ENCODE results near the gene IL1B. TPM values are rescaled to one million over a fixed set of nuclear protein-coding genes. Genes with fewer than 3 reads are reported as not detected.
"Not testable (repeated sequence)": the region's sequence is repeated elsewhere in the genome, so short reads cannot be mapped to it uniquely, and the experiment has no call there.

The IL1B gene
- total RNA-seq, 2 experiments from 2014 or later, result not detected

GRCh38 chr2:112876257-112876970, 39.8 kb upstream of the IL1B start:
- no peak for ATAC-seq
- Mint-ChIP-seq H3K36me3 (ENCODE audit: low read depth) (no peaks in the 10 kb centered on the region), H3K27me3 (ENCODE audit: low read depth) (peaks cover 26% of the 10 kb centered on the region), H3K4me1 (ENCODE audit: low read depth) (peaks cover 19% of the 10 kb centered on the region), H3K4me3 (no peak overlapping the region), H3K27ac (no peak overlapping the region), H3K9me3 (ENCODE audit: insufficient read depth) (no peaks in the 10 kb centered on the region)
- ChIA-PET POLR2A (no interaction called here), CTCF (no interaction called here)
- DNase-seq, result no peak

GRCh38 chr2:112870841-112871835, 34.6 kb upstream of the IL1B start:
- Mint-ChIP-seq H3K4me3 (no peak overlapping the region), H3K9me3 (ENCODE audit: insufficient read depth) (peaks cover 8% of the 10 kb centered on the region), H3K27me3 (ENCODE audit: low read depth) (peaks cover 51% of the 10 kb centered on the region), H3K27ac (no peak overlapping the region), H3K36me3 (ENCODE audit: low read depth) (peaks cover 3% of the 10 kb centered on the region), H3K4me1 (ENCODE audit: low read depth) (peaks cover 2% of the 10 kb centered on the region)
- POLR2A ChIA-PET, result no interaction called here
- DNase-seq (no peak), ATAC-seq (no peak)
- CTCF ChIA-PET, result interaction anchor here (1.8 kb wide), 1 partner anchor 14 kb away, joined by 5 read pairs; no protein-coding TSS in a partner anchor

- DNase-seq, result no peak
- Mint-ChIP-seq H3K36me3 (ENCODE audit: low read depth) (peaks cover 3% of the 10 kb centered on the region), H3K4me3 (no peak overlapping the region), H3K27ac (no peak overlapping the region), H3K27me3 (ENCODE audit: low read depth) (peaks cover 52% of the 10 kb centered on the region), H3K4me1 (ENCODE audit: low read depth) (peaks cover 2% of the 10 kb centered on the region), H3K9me3 (ENCODE audit: insufficient read depth) (peaks cover 10% of the 10 kb centered on the region)
- no peak for ATAC-seq
- ChIA-PET CTCF (no interaction called here), POLR2A (no interaction called here)
These were observed 32.8 kb upstream of the IL1B start for GRCh38 chr2:112869258-112869842.

GRCh38 chr2:112867701-112868631, 31.4 kb upstream of the IL1B start:
- peaks cover 49% of the 10 kb centered on the region for H3K27me3 Mint-ChIP-seq (ENCODE audit: low read depth)
- no peak overlapping the region for H3K4me3 Mint-ChIP-seq
- H3K27ac Mint-ChIP-seq, result no peak overlapping the region
- DNase-seq (no peak), ATAC-seq (no peak)
- peaks cover 2% of the 10 kb centered on the region for H3K4me1 Mint-ChIP-seq (ENCODE audit: low read depth)
- ChIA-PET CTCF (interaction anchor here (2.1 kb wide), 1 partner anchor 17 kb away, joined by 7 read pairs; no protein-coding TSS in a partner anchor), POLR2A (no interaction called here)
- H3K36me3 Mint-ChIP-seq (ENCODE audit: low read depth), result peaks cover 3% of the 10 kb centered on the region
- H3K9me3 Mint-ChIP-seq (ENCODE audit: insufficient read depth), result peaks cover 10% of the 10 kb centered on the region

GRCh38 chr2:112866128-112866835, 29.7 kb upstream of the IL1B start:
- Mint-ChIP-seq H3K27ac (no peak overlapping the region), H3K4me1 (ENCODE audit: low read depth) (peaks cover 2% of the 10 kb centered on the region)

GRCh38 chr2:112864072-112864471, 27.5 kb upstream of the IL1B start:
- Mint-ChIP-seq H3K4me3 (no peak overlapping the region), H3K27ac (no peak overlapping the region), H3K36me3 (ENCODE audit: low read depth) (peaks cover under 1% of the 10 kb centered on the region), H3K27me3 (ENCODE audit: low read depth) (peaks cover 24% of the 10 kb centered on the region), H3K4me1 (ENCODE audit: low read depth) (peaks cover 2% of the 10 kb centered on the region), H3K9me3 (ENCODE audit: insufficient read depth) (peaks cover 30% of the 10 kb centered on the region)
- ATAC-seq (no peak), DNase-seq (no peak)
- CTCF ChIA-PET, result no interaction called here
- POLR2A ChIA-PET, result no interaction called here

More at GRCh38 chr2:112866128-112866835, 29.7 kb upstream of the IL1B start:
- ChIA-PET POLR2A (no interaction called here), CTCF (no interaction called here)
- DNase-seq (no peak), ATAC-seq (no peak)
- Mint-ChIP-seq H3K27me3 (ENCODE audit: low read depth) (peaks cover 36% of the 10 kb centered on the region), H3K36me3 (ENCODE audit: low read depth) (peaks cover 3% of the 10 kb centered on the region), H3K9me3 (ENCODE audit: insufficient read depth) (peaks cover 20% of the 10 kb centered on the region), H3K4me3 (no peak overlapping the region)

- H3K36me3 Mint-ChIP-seq (ENCODE audit: low read depth); H3K27ac Mint-ChIP-seq; H3K4me3 Mint-ChIP-seq; DNase-seq; ATAC-seq; POLR2A ChIA-PET; H3K27me3 Mint-ChIP-seq (ENCODE audit: low read depth); H3K4me1 Mint-ChIP-seq (ENCODE audit: low read depth): not testable (repeated sequence)
- peaks cover 32% of the 10 kb centered on the region for H3K9me3 Mint-ChIP-seq (ENCODE audit: insufficient read depth)
- CTCF ChIA-PET, result interaction anchor here (1.0 kb wide), 2 partner anchors 25 to 110 kb away, joined by 3 read pairs; no protein-coding TSS in a partner anchor
These were observed 23.0 kb upstream of the IL1B start for GRCh38 chr2:112859406-112860183.

- peaks cover 11% of the 10 kb centered on the region for H3K27me3 Mint-ChIP-seq (ENCODE audit: low read depth)
- H3K4me1 Mint-ChIP-seq (ENCODE audit: low read depth), result no peaks in the 10 kb centered on the region
- ChIA-PET CTCF (interaction anchor here (1.1 to 1.5 kb wide), 2 partner anchors 17 to 91 kb away, joined by 3 read pairs; no protein-coding TSS in a partner anchor), POLR2A (no interaction called here)
- no peaks in the 10 kb centered on the region for H3K36me3 Mint-ChIP-seq (ENCODE audit: low read depth)
- DNase-seq (no peak), ATAC-seq (no peak)
- H3K27ac Mint-ChIP-seq, result no peak overlapping the region
- no peaks in the 10 kb centered on the region for H3K9me3 Mint-ChIP-seq (ENCODE audit: insufficient read depth)
- no peak overlapping the region for H3K4me3 Mint-ChIP-seq
These were observed 14.0 kb upstream of the IL1B start for GRCh38 chr2:112850588-112850987.

GRCh38 chr2:112849956-112850355, 13.4 kb upstream of the IL1B start:
- no peaks in the 10 kb centered on the region for H3K9me3 Mint-ChIP-seq (ENCODE audit: insufficient read depth)
- POLR2A ChIA-PET, result no interaction called here
- H3K4me1 Mint-ChIP-seq (ENCODE audit: low read depth), result no peaks in the 10 kb centered on the region
- DNase-seq (no peak), ATAC-seq (no peak)
- no peak overlapping the region for H3K4me3 Mint-ChIP-seq
- peaks cover 10% of the 10 kb centered on the region for H3K27me3 Mint-ChIP-seq (ENCODE audit: low read depth)
- H3K27ac Mint-ChIP-seq, result no peak overlapping the region
- CTCF ChIA-PET, result interaction anchor here (1.0 to 1.2 kb wide), 2 partner anchors 36 to 101 kb away, joined by 3 read pairs; no protein-coding TSS in a partner anchor
- no peaks in the 10 kb centered on the region for H3K36me3 Mint-ChIP-seq (ENCODE audit: low read depth)

GRCh38 chr2:112848833-112849232, 12.3 kb upstream of the IL1B start:
- ATAC-seq (no peak), DNase-seq (no peak)
- POLR2A ChIA-PET, result no interaction called here
- H3K36me3 Mint-ChIP-seq (ENCODE audit: low read depth), result no peaks in the 10 kb centered on the region
- H3K27me3 Mint-ChIP-seq (ENCODE audit: low read depth), result peaks cover 10% of the 10 kb centered on the region
- no peaks in the 10 kb centered on the region for H3K9me3 Mint-ChIP-seq (ENCODE audit: insufficient read depth)
- H3K4me1 Mint-ChIP-seq (ENCODE audit: low read depth), result no peaks in the 10 kb centered on the region
- no peak overlapping the region for H3K27ac Mint-ChIP-seq
- no peak overlapping the region for H3K4me3 Mint-ChIP-seq
- CTCF ChIA-PET, result interaction anchor here (1.2 kb wide), 1 partner anchor 100 kb away, joined by 3 read pairs; no protein-coding TSS in a partner anchor
